Left lung (tissue), 10 donors: Measurements from ENCODE around the gene MPEG1. TPM values are rescaled to one million over a fixed set of nuclear protein-coding genes. Genes with fewer than 3 reads are reported as not detected.
A peak's percentile ranks its signal among the peaks of the same experiment; 100 is the strongest.

ENCODE experiments used
- ATAC-seq: fragments of 200-7000 bp; cut with Tn5 transposase; one replicate; pipeline ENCODE4 v1.9.1; 2020; ENCODE audit warnings: moderate library complexity
- DNase-seq, 4 donors: peaks; one replicate each; pipeline ENCODE4 v3.0.0-alpha.2; 2013 to 2020
- H3K27ac ChIP-seq, 2 donors: fragments of 200-600 bp; sonication (generic) in 1 of 2; one replicate each; pipeline versions ENCODE4 v1.5.0 to v1.8.0; 2020 to 2021
- H3K27me3 ChIP-seq, 2 donors: fragments of 200-600 bp; sonication (generic) in 1 of 2; one replicate each; pipeline versions ENCODE4 v1.5.0 to v1.8.0; 2020 to 2021
- H3K36me3 ChIP-seq, 2 donors: fragments of 200-600 bp; sonication (generic) in 1 of 2; one replicate each; pipeline versions ENCODE4 v1.5.0 to v1.8.0; 2020 to 2021
- H3K4me1 ChIP-seq, 2 donors: fragments of 200-600 bp; one replicate each; pipeline ENCODE4 v1.8.0; 2021
- H3K4me3 ChIP-seq, 2 donors: fragments of 200-600 bp; sonication (generic) in 1 of 2; one replicate each; pipeline versions ENCODE4 v1.5.0 to v1.8.0; 2020 to 2021; ENCODE audit warnings: mild to moderate bottlenecking in 1 of 2
- H3K9me3 ChIP-seq, 2 donors: fragments of 200-600 bp; sonication (generic) in 1 of 2; one replicate each; pipeline versions ENCODE4 v1.5.0 to v1.8.0; 2020 to 2021
- CTCF ChIP-seq, 2 donors: fragments of 200-600 bp; sonication (generic) in 1 of 2; IDR thresholded peaks; one replicate each; pipeline versions ENCODE4 v1.5.0 to v1.8.0; 2021; ENCODE audit warnings: antibody characterized with exemption in 2 of 2
- intact Hi-C, 2 donors: fragments of 100-400 bp; cut with DNase I; formaldehyde crosslinking; loops; one replicate each; pipeline versions ENCODE4 v1.11.2 to v1.14.2; 2022
- polyA plus RNA-seq, 6 donors: library from polyadenylated mRNA; unstranded; fragments of 120-200 nt; gene quantifications; one replicate each; pipeline ENCODE4 v1.2.1, GENCODE V29; 2013; ENCODE audit not compliant: insufficient read length in 6 of 6
- total RNA-seq, 2 donors: library from RNA; stranded (reverse); fragmentation: NEBNext Ultra II Directional; extraction: Animal tissue kit (Norgen Biotek cat#: 25700); gene quantifications; one replicate each; pipeline ENCODE4 v1.2.1, GENCODE V29; 2021
- donor health status: DM: no; HTN: yes; CAD: no.
- donor health status: DM: no; HTN: no; CAD: no.

MPEG1 gene
- total and polyA plus RNA-seq, 8 donors, result 12.3 to 68.7 (median 15.8) TPM

GRCh38 chr11:59259867-59260475, 47.2 kb upstream of the MPEG1 start:
- Histone ChIP-seq H3K36me3 (no peaks in the 10 kb centered on the region), H3K9me3 (no peaks in the 10 kb centered on the region), H3K27ac (no peak overlapping the region), H3K4me1 (no peaks in the 10 kb centered on the region), H3K27me3 (no peaks in the 10 kb centered on the region), H3K4me3 (no peak overlapping the region)
- DNase-seq, result no peak
- intact Hi-C loops, result no loop called here
- ATAC-seq, result no peak
- TF ChIP-seq CTCF (IDR thresholded peaks at IDR 0.05), result no peak

- Histone ChIP-seq H3K27me3 (no peaks in the 10 kb centered on the region), H3K4me1 (peaks cover 0 to 4% of the 10 kb centered on the region in 2 donors), H3K4me3 (no peak overlapping the region), H3K36me3 (no peaks in the 10 kb centered on the region), H3K27ac (no peak overlapping the region), H3K9me3 (no peaks in the 10 kb centered on the region)
- no peak for DNase-seq
- intact Hi-C loops, result no loop called here
- TF ChIP-seq CTCF (IDR thresholded peaks at IDR 0.05), result no peak
- no peak for ATAC-seq
Measured at GRCh38 chr11:59259047-59259446, 46.3 kb upstream of the MPEG1 start.

- no peak overlapping the region for H3K27ac ChIP-seq
- no peak for ATAC-seq
- no peak for DNase-seq
- no peaks in the 10 kb centered on the region for H3K27me3 ChIP-seq
- H3K9me3 ChIP-seq, result no peaks in the 10 kb centered on the region
- no peaks in the 10 kb centered on the region for H3K36me3 ChIP-seq
- peaks cover 0 to 6% of the 10 kb centered on the region in 2 donors for H3K4me1 ChIP-seq
- TF ChIP-seq CTCF (IDR thresholded peaks at IDR 0.05), result no peak
- intact Hi-C loops, result no loop called here
- no peak overlapping the region for H3K4me3 ChIP-seq
Measured at GRCh38 chr11:59255281-59255680, 42.6 kb upstream of the MPEG1 start.

- DNase-seq, result no peak
- no peak for ATAC-seq
- H3K4me3 ChIP-seq, result no peak overlapping the region
- no peak for TF ChIP-seq CTCF (IDR thresholded peaks at IDR 0.05)
- intact Hi-C loops, result no loop called here
- no peaks in the 10 kb centered on the region for H3K9me3 ChIP-seq
- H3K27me3 ChIP-seq, result no peaks in the 10 kb centered on the region
- H3K36me3 ChIP-seq, result no peaks in the 10 kb centered on the region
- H3K27ac ChIP-seq, result peak overlapping the region in 1 of 2 donors; percentile 16
- peaks cover 0 to 6% of the 10 kb centered on the region in 2 donors for H3K4me1 ChIP-seq
Measured at GRCh38 chr11:59254286-59254685, 41.6 kb upstream of the MPEG1 start.

GRCh38 chr11:59253001-59253400, 40.3 kb upstream of the MPEG1 start:
- Histone ChIP-seq H3K4me3 (no peak overlapping the region), H3K9me3 (no peaks in the 10 kb centered on the region), H3K27ac (no peak overlapping the region), H3K4me1 (peaks cover 0 to 18% of the 10 kb centered on the region in 2 donors), H3K27me3 (no peaks in the 10 kb centered on the region), H3K36me3 (no peaks in the 10 kb centered on the region)
- no peak for DNase-seq
- no peak for ATAC-seq
- intact Hi-C loops, result no loop called here
- TF ChIP-seq CTCF (IDR thresholded peaks at IDR 0.05), result no peak
